ENCODE results near the gene HSF4.

HSF4 gene

DNA sequence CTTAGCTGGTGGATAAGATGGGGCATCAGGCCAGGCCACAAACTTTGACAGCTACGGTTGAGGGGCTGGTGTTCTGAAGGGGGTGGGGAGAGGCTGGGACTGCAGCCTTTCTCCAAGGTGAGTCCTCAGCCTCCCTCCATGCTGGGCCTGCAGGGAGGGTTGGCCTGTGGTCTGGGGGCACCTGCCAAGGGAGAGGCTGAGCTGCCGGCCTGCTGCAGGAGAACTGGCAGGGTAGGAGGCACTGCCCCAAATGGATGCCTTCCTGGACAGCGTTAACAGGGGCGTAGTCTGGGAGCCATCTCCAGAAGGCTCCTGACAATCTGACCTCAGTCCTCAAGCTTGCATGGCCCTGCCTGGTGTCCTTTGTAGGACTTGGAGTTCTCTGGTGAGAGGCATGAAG lies 39.5 kb downstream of the HSF4 start:
- no peak for DNase-seq

DNA sequence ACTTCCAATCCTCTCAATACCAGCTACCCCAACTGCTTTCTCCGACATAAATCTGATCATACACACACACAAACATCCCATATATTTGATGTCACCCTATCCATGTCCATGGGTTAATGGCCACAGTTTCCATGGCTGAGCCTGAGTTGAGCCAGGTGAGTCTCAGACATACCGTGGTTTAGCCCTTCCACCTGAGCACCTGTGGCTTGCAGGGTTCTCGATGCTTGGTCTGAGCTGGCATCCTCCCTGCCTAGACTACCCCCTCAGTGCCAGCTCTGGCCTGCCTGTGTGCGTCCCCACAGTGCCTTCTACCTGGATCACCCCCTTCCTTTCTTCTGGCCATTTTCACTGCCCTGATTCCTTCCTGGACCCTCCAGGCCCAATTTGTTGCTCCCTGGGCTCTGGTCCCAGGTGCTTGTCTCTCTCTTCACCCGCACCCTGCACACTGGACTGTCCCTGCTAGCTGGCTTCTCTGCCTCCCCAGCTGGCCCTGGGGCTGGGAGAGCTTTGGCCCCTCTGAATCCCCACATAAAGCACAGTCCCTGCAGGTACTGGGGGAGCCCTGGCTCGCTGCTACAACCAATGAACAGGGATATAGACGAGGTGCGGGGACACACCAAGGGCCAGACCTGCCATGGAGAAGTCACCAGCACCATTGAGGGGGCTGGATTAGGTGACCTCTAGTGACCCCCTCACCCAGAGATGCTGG lies 41.7 kb downstream of the HSF4 start:
- DNase-seq, result no peak

DNA sequence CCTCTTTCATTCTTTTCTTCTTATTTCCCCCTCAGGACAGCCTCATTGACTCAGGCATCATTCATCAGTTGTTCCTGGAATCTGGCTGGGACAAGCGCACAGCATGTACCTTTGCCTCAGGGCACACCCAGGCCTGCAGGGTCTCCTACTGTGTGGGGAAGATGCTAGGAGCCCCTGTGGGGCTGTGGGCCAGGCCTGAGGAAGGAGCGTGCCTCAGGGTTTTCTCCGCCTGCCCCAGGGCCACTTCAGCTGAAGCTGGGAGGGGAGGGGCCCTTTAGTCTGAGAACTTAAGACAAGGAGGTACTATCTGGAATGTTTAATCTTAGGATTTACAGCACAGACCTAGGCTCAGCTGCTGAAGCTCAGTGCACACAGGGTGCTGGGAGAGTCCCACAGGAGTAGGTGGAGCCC lies 42.3 kb downstream of the HSF4 start:
- DNase-seq, result no peak

DNA sequence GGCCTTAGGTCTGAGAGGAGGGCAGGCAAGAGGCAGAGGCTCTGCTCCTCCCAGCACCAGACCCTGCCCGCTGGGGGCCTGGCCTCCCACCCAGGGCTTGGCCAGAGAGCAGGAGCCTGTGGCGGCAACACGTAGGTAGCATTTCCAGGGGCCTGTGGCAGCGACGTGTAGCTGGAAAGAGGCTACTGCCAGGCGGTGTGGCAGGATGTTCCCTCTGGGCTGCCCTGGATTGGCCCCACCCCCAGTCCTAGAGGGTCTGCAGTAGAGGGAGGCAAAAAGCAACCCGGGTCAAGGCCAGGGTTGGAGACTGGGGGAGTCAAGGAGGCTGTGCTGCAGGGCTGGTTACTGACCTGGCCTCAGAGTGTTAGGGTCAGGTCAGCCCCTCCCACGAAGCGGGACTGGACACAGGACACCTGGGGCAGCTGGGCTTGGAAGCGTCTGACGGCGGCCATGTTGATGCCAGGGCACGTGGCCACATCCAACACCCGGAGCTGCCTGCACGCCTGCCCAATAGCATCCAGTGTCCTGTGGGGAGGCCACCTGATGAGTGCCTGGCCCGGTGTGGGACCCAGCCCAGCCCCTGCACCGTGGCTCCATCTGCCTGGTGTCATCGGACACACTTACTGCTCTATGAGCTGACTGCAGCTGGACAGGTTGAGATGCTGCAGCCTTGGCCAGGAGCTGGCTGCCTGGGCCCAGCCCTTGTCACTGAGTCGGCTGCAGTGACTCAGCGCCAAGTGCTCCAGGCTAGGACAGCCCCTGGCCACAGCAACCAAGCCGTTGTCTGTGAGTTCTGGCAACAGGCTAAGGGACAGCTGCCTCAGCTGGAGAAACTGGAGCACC lies 42.9 kb downstream of the HSF4 start:
- no peak for DNase-seq

DNA sequence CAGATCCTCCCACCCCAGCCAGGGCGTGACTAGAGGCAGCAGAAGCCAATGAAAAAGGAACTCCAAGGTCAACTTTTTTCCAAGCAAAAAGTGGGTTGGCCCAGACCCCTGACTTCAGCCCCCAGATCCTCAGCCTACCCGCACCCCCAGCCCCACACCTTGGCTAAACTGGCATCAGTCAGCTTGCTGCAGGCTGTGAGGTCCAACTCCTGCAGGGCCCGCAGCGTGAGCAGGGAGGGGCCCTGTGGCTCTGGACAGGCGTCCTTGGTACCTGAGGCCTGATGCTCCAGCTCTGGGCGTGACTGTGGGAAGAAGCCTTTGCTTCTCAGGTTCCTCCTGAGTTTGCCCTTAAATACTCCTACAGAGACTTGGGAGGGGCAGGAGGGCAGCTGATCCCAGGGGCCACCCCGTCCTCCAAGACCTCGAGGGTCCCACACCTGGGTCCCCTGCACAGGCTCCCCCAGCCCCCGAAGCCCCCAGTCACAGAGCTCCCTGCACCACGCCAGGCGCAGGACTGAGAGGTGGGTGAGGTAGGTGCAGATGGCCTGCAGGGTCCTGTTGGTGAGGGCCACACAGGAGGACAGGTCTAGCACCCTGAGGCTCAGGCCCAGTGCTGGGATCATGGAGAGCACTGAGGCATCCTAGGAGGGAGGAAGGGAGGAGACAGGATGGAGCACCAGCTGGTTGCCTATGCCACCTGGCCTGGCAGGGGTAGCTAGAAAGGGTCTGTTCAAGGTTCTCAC lies 43.8 kb downstream of the HSF4 start:
- DNase-seq, result no peak

DNA sequence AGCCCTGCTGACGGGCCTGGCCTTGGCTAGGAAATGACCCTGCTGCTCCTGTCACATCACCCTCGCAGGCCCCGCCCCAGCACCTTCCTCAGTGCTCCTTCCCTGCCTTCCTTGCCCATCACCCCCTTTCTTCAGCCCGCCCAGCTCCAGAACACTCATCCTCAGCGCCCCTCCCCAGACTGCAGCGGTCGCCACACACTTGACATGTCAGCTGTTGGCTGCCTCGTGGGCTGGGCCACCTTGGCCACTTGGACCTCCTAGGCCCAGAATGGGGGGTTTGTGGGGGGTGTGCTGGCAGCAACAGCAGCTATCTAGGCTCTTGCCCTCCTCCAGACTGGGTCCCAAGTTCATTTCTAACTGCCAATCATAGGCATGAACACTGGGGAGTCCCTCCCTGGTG lies 45.0 kb downstream of the HSF4 start:
- DNase-seq, result no peak

DNA sequence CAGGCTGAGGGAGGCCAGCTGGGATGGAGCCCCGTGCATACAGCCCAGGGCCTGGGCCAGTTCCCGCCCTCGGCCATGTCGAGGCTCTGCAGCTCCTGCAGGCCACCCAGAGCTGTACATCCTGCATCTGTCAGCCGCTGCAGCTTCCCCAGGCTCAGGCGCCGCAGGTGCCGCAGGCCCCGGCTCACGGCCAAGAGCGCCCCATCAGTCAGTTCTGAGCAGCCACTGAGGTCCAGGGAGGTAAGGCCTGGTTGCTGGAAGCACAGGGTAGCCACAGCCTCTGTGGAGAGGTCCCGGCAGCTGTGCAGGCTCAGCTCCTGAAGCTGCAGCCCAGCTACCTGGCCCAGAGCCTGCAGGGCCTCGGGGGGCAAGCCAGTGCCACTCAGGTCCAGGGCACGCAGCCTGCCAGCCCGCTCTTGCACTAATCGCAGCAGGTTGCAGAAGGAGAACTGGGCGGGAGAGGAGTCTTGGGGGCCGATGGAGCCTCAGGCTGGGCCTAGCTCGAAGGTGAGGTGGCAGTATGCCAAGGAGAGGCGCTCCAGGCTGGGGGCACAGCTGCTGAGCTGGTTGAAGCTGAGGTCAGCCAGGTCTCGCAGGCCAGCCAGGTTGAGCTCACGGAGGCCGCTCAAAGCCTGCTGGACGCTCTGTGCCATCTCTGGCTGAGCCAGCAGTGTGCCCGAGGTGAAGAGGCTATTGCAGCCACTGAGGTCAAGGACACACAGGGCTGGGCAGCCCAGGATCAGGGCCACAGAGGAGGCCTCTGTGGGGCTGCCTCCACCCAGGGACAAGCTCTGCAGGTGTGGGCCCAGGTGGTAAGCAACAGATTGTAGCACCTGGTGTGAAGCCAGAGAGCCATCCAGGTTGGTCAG lies 45.8 kb downstream of the HSF4 start:
- DNase-seq, result no peak

DNA sequence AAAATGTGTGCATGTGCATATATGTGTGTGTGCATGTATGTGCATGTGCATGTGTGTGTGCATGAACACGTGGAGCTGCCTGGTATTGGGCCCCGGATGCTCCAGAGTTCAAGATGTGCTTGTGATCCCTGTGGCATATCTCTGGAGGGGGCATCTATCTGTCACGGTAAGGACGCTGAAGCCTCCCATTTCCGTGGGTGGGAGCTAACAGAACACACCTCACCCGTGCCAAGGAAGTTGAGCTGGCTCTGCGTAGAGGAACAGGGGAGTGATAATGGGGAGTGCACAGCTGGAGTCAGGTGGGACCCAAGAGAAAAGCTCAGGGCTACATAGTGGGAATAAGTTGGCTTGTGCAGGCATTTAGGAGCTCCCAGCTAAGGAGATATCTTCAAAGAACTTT lies 47.1 kb downstream of the HSF4 start:
- no peak for DNase-seq

DNA sequence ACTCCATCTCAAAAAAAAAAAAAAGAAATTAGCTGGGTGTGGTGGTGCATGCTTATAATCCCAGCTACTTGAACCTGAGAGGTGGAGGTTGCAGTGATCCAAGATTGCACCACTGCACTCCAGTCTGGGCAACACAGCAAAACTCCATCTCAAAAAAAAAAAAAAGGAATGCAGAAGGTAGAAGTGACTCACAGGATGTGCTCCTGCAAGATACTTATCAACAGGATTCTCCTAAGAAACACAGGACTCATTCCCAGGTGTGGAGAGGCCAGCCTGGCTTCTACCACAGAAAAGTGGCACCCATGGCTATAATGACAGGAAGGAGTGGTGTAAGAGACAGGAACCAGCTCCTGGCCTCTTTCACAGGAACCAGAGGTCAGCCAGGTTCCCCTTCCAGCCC lies 48.2 kb downstream of the HSF4 start:
- no peak for DNase-seq

DNA sequence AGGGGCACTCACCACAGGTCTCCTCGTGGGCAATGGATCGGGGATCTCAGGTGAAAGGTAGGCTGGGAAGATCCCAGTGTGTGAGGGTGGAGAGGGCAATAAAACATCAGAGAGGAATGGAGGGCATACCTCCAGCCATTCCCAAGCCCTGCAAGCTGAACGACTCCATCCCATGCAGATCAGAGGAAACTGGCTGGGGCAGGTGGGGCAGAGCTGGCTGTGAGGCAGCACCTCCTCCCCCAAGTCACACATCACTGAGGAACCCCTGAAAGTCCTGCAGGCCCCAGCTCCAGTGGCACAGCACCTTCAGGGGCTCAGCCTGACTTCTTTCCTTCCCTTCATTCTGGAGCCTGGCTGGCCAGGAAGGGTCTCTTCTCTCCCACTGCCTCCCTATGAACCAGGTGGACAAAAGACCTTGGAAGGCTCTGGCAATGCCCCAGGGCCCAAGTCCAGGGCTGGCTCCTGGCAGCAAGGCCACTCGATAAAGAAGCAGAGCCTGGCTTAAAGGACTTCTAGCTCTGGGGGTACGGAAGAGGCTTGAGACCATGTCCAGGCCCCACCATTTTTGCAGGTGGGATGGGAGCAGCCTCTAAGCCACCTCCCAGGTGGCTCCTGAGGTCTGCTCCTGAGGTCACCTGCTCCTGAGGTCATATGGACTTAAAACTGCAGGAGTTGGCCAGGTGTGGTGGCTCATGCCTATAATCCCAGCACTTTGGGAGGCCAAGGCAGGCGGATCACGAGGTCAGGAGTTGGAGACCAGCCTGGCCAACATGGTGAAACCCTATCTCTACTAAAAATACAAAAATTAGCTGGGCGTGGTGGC lies 48.9 kb downstream of the HSF4 start:
- no peak for DNase-seq

DNA sequence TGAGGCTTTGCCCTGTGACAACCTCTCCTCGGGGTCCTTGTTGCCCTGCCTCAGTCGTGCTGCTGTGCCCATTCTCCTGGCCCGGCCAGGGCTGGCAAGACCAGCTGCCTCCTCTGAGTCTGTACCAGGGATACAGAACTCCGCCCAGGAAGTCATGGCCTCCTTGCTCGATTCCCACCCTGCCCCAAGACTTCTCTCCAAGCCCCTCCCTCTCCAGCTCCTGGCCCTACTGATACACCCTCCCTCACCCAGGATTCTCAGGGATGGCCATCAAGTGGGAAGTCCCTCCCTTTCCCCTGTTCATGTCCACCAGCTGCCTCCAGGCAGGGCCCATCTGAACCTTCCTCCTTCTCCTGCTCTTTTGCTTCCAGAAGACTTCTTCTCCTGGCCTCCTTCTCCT lies 51.2 kb downstream of the HSF4 start:
- no peak for DNase-seq

DNA sequence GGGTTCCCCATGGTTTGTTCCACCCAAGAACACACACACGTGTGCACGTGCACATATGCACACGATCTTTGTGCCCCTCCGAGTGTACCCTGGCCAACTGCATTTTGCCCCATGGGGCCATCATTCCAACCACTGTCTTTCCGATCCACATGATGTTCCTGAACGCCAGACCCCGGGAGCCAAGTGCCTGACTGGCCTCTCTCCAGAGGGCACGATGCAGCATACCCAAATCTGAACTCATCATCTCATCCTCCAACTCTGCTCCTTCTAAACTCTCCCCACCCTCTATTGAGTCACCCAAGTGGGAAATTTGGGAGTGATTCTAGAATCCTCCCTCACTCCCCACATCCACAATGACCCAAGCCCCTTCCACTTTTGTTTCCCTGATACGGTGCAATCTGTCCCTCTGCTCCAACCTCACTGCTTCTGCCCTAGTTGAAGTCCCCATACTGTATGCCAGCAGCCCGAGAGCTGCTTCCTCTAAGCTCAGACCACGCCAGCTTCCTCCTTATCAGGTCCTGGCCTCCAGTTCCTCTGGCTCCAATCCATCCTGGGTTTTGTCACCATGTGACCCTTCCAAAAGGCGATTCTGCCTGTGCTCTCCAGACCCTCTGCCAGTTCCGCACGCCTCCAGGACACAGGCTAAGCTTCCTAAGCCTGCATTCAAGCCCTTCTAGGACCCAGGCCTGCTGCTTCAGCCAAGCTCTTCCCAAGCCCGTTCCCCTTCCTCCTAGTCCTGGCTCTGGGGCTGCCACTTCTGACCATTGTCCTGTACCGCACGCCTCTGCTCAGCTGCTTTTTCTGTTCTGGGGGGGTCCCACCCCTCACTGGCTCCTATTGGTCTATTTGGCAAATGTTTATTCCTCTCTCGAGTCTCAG lies 52.3 kb downstream of the HSF4 start:
- DNase-seq, result no peak
